Stromal cell of bone marrow (primary cell): ENCODE results near the gene PALD1.
A peak's percentile ranks its signal among the peaks of the same experiment; 100 is the strongest.

ENCODE experiments used
- DNase-seq: peaks from one replicate; pipeline ENCODE4 v3.0.0-alpha.2; 2012; ENCODE audit warnings: low read depth

PALD1 gene

GRCh38 chr10:70478191-70479164 is at the start of gene PALD1:
Gene PALD1 (plus strand): TSS chr10:70478767. CDS start chr10:70525952, 47,185 bp downstream.
- no peak for DNase-seq

- DNase-seq = peak; percentile 77
Measured at GRCh38 chr10:70430493-70431445, 47.8 kb upstream of the PALD1 start.

GRCh38 chr10:70432101-70432500 is 46.5 kb upstream of the PALD1 start:
- DNase-seq = no peak

DNA sequence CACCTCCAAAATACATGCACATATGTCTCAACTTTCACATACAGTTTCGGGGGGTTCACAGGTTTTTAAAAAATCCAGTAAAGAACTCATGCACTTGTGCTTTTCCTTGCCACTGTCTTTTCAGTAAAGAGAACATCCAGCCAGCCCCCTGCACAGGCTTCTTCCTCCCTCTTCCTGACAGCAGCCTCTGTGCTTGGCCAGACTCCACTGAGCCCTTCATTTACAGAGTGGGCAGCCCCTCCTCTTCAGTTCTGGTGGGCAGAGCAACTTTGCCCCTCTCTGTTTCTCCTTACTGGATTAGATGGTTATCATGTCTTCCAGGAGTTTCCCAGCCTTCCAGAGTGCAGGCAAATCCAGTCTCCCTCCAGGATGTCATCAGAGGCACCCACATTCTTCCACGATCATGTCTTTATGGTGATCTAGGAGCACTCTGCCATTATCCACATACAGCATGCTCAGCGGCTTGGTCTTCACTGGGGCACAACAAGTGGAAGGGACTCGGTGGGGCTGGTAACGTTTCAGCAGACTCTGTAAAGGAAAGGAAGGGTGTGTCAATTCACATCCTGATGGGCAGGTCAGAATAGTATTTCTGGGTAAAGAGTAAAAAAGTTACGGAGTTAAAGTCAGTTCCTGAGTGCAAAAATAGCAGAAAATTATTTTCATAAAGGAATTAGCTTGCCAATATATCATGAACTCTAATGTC is 45.9 kb upstream of the PALD1 start:
- no peak for DNase-seq

DNA sequence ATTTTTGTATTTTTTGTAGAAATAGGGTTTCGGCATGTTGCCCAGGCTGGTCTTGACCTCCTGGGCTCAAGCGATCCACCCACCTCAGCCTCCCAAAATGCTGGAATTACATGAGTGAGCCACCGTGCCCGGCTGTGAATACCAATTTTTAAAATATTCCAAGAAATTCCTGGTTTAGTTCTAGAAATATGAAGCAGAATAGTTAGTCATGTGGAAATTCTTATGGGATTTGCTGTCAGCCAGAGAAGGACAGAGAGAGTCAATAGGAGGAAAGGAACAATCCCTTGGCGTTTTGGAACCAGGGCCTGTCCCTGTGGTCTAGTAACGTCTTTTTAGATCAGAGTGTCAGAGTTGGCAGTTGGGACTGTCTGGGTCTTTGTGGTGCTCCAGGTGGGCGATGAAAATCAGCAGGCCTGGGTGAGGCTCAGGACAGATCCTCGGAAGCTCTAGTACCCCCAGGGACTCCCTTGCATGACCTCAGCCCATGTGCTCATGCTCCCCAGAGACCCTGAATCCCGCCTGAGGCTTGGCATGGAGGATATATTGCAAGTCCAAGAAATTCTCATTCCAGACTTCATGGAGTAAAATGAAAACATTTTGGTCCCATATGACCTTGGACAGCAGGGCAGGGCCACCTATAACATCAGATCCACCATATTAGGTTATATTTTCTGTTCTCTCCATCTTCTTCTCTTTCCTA is 44.8 kb upstream of the PALD1 start:
- peak; percentile 29 for DNase-seq

DNA sequence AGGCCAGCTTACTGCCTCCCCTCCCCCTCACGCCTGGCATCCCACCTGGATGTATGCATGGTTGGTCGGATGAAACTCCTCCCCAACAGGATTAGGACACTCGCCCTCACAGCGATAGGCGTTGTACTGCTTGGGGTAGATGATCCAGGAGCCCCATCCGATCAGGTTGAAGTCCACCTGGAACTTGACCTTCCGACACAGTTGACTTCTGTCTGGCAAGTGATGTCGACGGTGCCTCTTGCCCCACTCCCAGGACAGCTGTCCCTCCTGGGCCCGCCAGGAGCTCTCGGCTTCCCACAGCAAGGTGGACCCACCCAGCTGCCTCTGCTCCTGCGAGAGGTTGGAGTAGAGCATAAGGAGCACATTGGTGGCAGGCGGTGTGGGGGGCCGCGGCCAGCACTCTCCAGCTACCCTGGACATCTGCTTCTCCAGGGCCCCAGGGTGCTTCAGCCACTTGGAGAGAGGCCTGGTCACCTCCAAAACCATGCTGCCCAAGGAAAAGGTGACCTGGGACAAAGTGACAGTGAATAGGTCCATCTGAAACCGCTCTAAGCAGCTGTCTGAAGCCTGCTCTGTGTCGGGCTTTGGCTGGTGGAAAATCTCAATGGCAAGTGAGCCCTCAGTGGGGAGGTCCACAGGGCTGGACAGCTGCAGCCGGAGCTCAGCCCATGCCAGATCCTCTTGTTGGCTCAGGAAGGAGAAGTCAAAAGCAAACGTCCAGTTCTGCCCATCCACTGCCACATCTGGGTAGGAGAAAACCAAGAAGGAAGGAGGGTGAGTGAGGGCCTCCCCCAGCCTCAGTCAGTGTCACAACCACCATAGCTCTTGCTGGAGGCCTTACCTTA is 43.1 kb upstream of the PALD1 start:
- DNase-seq = no peak

GRCh38 chr10:70437721-70438120 is 40.8 kb upstream of the PALD1 start:
- DNase-seq = no peak

DNA sequence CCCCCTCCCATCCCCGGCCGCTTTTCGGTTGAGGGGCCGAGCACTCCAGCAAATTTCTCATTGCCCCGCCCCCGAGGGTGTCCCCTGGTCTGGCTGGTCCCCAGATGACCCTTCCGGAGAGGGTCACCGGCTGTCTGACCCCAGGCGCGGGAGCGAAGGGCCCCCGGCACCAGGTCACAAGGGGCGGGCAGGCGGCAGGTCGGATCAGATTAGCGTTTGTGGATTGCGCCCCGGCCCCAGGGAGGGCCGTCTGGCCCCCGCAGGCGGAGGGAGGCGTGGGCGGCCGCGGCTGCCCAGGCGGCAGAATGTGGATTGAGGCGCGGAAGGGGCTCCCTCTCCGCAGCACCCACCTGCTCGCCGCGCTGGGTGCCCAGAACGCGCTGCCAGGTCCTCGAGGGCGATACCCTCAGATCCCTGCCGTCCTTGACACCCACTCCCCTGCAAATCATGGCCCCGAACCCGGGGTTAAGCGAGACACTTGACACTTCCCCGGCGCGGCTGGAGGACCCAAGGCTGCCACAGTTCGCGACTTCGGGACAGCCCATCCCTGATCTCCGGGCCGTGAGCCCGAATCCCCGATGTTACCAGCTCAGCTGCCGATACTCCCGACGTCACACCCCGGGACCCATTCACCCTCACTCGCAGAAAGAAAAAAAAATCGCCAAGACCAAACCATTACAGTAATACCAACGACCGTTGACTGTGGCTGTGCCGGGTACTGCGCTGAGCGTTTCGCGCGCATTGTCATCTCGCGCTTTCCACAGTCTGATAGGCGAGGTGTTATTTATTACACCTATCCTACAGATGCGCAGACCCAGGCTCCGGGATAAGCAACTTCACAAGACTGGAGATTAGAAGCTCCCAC is 38.0 kb upstream of the PALD1 start:
- DNase-seq = no peak

DNA sequence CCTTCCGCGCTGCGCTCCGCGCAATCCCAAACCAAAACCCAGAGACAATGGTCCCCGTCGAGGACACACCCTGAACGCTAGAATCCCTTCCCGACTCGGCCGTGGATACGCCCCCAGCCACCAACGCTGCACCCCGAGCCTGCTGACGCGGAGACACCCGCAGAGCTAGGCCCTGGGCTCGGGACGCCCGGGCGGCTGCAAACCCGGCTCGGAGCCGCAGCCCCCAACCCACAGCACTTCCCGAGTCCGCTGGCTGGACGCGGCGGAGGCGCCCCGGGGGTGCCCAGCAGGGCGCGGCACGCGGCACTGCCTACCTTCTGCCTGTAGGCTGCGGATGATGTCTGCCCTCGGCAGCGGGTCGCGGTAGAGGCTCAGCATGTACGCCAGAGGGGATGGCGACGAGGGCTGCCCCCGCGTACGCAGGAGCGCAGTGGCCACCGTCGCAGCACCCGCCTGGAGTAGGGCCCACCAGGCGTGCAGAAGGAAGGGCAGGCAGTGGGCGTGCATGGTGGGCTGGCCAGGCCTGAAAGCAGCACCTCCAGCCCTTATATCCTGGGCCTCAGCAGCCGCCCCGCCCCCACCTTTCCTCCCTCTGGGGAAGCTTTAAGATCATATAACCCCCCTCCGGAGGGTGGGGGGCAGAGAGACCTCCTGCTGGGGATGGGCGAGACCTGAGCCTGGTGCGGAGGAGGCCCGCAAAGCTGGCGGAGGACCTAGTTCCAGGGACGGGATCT is 37.2 kb upstream of the PALD1 start, which contains the start of gene NODAL:
Gene NODAL (minus strand): TSS at position 521 of the 734 bp plus-strand sequence. CDS start 14 bp downstream, at position 507.
- DNase-seq = no peak

- no peak for DNase-seq
Measured at GRCh38 chr10:70441895-70442309, 36.7 kb upstream of the PALD1 start.

DNA sequence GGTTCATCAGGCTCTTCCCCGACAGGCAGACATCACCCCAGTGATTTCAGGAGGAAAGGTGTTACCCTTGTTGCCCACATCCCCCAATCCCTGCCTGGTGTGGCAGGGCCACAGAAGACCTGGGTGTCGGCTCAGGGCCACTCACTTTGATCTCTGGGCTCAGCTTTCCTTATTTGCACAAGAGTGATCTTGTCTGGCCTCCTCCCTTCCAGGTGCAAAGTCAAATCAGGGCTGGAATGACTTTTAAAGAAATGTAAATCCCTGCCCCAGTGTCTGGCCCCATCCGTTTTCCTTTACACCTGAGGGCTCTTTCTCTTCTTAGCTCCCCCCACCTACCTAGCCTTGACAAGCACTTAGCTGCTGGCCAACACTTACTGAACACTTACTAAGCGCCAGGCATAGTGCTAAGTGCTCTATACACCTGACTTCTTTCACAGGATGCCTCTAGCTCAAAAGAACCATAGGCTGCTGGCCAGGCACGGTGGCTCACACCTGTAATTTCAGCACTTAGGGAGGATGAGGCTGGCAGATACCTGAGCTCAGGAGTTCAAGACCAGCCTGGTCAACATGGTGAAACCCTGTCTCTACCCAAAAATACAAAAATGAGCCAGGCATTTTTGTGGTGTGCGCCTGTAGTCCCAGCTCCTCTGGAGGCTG is 36.1 kb upstream of the PALD1 start:
- DNase-seq = no peak

DNA sequence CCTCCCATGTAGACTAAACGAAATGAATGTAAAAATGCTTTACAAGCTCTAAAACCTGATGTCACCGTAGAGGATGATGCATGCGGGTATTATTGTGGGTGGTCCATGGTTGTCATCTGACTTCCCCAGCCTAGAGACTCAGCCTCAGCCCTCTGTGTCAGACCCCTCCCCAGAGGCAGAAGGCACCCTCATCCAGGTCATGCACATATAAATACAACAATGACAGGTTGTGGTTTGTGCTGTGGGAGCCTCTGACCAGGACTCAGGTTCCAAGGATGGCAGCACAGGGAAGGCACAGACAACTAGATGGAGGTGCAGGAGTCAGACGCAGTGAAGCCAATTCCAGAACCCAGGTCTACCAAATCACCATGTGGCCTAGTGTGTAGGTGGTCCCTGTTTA is 33.8 kb upstream of the PALD1 start:
- DNase-seq = no peak

DNA sequence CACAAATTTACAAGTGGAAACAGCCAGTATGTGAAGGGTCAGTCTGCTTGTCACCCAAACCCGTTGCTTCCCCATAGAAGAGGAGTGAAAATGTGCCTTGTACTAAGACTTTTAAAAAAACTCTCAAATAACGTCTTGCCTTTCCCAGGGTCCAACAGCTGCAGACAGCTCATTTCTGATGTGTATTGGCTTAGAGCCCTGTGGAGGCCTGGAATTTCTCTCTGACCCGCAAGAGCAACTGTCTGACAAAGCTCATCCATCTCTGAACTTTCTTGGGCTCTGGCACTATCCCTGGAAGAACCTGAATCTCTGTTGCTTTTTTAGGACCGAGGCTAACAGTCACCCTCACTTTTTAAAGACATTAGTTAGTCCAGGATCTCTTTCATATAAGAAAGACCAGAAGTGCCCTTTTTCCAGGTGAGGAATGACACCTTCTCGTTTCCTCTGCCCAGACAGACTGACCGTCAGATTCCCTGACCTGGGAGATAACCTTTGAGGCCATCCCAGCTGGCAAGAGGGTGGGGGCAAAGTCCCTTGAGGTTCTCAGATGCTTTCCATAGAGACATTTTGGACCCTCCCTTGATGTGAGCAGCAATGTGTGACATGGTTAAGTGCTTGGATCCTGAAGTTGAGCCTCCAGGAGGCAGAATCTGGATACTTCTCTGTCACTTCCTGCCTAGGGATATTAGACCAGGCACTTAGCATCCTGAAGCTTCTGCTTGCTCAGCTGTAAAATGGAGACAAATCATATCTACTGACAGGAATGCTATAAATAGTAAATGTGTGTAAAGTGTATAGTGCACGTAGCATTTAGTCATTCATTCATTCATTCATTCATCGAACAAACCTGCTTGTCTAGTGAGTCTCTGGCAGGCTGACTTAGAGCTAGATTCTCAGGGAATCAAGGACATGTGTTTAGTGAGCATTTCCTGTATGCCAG is 32.6 kb upstream of the PALD1 start:
- DNase-seq = peak; percentile 20

DNA sequence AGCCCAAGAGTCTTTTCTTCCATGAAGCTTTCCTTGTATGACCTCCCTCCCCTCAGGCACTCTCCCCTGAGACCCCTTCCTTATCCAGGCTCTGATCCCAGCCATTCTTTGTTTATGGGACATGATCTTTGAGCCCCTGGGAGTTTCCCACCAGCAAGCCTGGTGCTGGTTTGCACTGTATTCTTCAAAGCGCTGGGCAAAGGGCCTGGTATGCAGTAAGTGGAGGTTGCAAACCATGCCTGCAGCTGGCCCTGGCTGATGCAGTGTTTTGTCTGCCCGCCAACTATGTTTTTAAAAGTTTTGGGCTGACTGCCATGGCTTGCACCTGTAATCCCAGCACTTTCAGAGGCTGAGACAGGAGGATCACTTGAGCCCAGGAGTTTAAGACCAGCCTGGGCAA is 30.3 kb upstream of the PALD1 start:
- DNase-seq = no peak

- DNase-seq = no peak
Measured at GRCh38 chr10:70455213-70455630, 23.3 kb upstream of the PALD1 start.

DNA sequence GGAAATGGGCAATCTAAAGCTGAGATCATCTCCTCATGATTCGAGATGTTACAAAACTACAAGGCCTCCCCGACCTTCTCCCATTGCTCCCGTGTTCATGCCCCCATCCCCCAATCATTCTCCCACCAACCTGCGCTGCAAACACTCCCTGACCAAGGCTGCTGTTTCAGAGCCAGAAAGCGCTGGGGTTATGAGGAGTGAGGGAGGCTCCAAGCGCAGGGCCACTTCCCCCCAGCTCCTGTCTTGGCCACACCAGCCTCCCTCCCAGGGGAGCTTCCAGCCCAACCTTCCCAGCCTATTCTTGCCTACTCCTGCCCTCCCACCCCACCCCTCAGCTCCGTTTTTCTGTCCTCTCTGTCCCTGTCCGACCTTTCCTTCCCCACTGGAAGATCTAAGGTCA is 22.4 kb upstream of the PALD1 start:
- no peak for DNase-seq

DNA sequence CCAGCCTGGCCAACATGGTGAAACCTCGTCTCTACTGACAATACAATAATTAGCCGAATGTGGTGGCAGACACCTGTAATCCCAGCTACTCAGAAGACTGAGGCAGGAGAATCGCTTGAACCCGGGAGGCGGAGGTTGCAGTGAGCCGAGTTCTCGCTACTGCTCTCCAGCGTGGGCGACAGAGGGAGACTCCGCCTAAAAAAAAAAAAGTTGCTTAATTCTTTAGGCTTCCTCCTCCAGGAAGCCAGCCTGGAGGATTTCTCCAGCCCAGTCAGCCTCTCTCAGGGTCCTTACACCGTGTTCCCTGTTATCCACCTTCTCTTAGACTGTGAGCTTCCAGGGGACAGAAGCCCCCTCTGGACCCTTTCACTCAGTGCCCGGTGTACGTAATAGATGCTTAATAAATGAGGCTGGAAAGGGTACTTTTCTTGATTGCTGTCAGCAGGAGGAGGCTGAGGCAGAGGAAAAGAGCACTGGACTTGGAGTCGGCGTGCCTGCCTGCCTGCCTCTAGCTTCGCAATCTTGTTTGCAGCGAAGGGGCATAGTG is 20.7 kb upstream of the PALD1 start:
- DNase-seq = no peak
